Hepatocyte (in vitro differentiated cells): ENCODE results near the gene DHDDS.

Experiments
- EZH2phosphoT487 ChIP-seq: fragments of 200-600 bp; sonication (generic); IDR thresholded peaks from one replicate; pipeline ENCODE4 v1.6.1; 2018; ENCODE audit warnings: antibody characterized with exemption, mild to moderate bottlenecking, low read depth, moderate library complexity; ENCODE audit not compliant: unreplicated experiment, severe bottlenecking
- TF ChIP-seq, protein P1 (sequence below): fragments of 200-600 bp; sonication (generic); IDR thresholded peaks from 2 replicates; pipeline ENCODE4 v1.5.1; 2016; ENCODE audit warnings: antibody characterized with exemption, mild to moderate bottlenecking; ENCODE audit not compliant: poor library complexity

DNA sequence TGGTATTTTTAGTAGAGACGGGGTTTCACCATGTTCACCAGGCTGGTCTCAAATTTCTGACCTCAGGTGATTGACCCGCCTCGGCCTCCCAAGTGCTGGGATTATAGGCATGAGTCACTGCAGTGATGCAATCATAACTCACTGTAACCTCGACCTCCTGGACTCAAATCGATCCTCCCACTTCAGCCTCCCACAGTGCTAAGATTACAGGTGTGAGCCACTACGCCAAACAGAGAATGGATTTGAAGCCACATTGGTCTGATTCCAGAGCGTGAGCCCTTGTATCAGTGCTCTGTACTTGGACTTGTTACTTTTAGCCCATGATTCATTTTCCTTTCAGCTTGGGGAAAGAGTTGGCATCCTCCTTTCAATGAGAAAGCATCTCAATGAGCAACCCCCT is 44.7 kb upstream of the DHDDS start:
- TF ChIP-seq, protein P1, sequence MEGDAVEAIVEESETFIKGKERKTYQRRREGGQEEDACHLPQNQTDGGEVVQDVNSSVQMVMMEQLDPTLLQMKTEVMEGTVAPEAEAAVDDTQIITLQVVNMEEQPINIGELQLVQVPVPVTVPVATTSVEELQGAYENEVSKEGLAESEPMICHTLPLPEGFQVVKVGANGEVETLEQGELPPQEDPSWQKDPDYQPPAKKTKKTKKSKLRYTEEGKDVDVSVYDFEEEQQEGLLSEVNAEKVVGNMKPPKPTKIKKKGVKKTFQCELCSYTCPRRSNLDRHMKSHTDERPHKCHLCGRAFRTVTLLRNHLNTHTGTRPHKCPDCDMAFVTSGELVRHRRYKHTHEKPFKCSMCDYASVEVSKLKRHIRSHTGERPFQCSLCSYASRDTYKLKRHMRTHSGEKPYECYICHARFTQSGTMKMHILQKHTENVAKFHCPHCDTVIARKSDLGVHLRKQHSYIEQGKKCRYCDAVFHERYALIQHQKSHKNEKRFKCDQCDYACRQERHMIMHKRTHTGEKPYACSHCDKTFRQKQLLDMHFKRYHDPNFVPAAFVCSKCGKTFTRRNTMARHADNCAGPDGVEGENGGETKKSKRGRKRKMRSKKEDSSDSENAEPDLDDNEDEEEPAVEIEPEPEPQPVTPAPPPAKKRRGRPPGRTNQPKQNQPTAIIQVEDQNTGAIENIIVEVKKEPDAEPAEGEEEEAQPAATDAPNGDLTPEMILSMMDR = no peak
- no peak for TF ChIP-seq EZH2phosphoT487
